ENCODE data around the gene NEGR1. TPM values are rescaled to one million over a fixed set of nuclear protein-coding genes. Genes with fewer than 3 reads are reported as not detected.

The NEGR1 gene
- total and polyA plus RNA-seq, 9 of the 15 experiments (the other 6 are each of a cell fraction or from before 2014, with no cell fraction given), result not detected

DNA sequence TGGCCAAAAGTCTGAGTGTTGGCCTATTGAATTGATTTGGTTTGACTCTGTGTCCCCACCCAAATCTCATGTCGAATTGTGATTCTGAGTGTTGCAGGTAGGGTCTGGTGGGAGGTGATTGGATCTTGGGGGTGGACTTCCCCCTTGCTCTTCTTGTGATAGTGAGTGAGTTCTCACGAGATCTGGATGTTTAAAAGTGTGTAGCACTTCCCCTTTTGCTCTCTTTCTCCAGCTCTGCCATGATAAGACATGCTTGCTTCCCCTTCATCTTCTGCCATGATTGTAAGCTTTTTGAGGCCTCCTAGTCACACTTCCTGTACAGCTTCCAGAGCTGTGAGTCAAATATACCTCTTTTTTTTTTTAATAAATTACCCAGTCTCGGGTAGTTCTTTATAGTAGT, 904.5 kb downstream of the NEGR1 start:
- WGBS (ENCODE audit: insufficient coverage, low coverage, missing lambda C conversion rate), result 0% methylated on average over 3 of the region's 3 CpGs
- no peaks in the 10 kb centered on the region for H3K36me3 ChIP-seq (ENCODE audit: control insufficient read depth, insufficient read depth, low read length)
- no peak overlapping the region for H3K4me2 ChIP-seq (ENCODE audit: insufficient read depth, low read length)
- H3K4me1 ChIP-seq (replicated peaks in 1 of 2; ENCODE audit: control insufficient read depth in 2 of 2, insufficient read depth in 2 of 2, low read length in 2 of 2), result no peaks in the 10 kb centered on the region
- no peaks in the 10 kb centered on the region for H3K27me3 ChIP-seq (ENCODE audit: control insufficient read depth in 2 of 2, insufficient read depth in 2 of 2, low read length in 2 of 2)
- POLR2A ChIA-PET, result no interaction called here
- H3K9me3 ChIP-seq (replicated peaks; ENCODE audit: control insufficient read depth, insufficient read depth, low read depth, low read length), result no peaks in the 10 kb centered on the region; the same call in 1 of the 2 replicates
- H3K79me2 ChIP-seq (ENCODE audit: control insufficient read depth, insufficient read depth, low read length), result no peaks in the 10 kb centered on the region
- intact Hi-C loops (cut with micrococcal nuclease) (no loop called here), in situ Hi-C loops (cut with MboI) (no loop called here)
- no peak for TF ChIP-seq NFRKB (IDR thresholded peaks at IDR 0.05; ENCODE audit: low read depth)
- TF ChIP-seq SPI1 (IDR thresholded peaks at IDR 0.05; ENCODE audit: borderline replicate concordance, low read depth, low read length), result 0 out of 2 replicates have a peak, but pooled peaks have one; percentile 29
- no TSS peak for BruUV-seq (replicated peaks)
- H3K9ac ChIP-seq (ENCODE audit: insufficient read depth in 1 of 2, low read depth in 2 of 2, low read length in 2 of 2), result no peak overlapping the region
- no peak for FAIRE-seq
- no peak overlapping the region for H3K4me3 ChIP-seq
- ATAC-seq, result no peak
- no peak overlapping the region for H2AFZ ChIP-seq (ENCODE audit: low read depth, low read length)
- H4K20me1 ChIP-seq (replicated peaks; ENCODE audit: control insufficient read depth, insufficient read depth, low read length), result no peaks in the 10 kb centered on the region
- DNase-seq (ENCODE audit: extremely low read depth in 1 of 4, low spot score in 3 of 4), result no peak
- CTCF ChIA-PET (ENCODE audit: low intra/inter-chr PET ratio), result no interaction called here
- H3K9me1 ChIP-seq (ENCODE audit: control insufficient read depth, insufficient read depth, low read length), result no peaks in the 10 kb centered on the region
- H3K27ac ChIP-seq (ENCODE audit: extremely low read depth, low read depth, low read length), result no peak overlapping the region

DNA sequence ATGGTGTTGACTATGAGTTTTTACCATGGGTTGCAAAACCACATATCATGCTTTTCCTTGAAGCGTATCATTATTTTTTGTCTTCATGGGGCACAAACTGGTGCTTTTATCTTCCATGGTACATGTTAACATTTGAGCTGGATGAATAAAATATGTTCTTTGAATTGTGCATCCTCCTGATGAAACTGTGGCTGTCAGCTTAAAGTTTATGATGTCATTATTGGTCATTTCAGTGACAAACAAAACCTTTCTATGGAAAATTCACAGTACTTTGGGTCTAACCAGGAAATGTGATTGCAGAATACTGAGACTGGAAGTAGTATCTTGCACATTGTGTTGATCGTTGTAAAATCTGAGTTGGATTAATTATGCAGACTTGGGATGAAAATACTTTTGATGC, 909.8 kb downstream of the NEGR1 start:
- intact Hi-C loops (cut with micrococcal nuclease), result no loop called here
- CTCF ChIA-PET (ENCODE audit: low intra/inter-chr PET ratio), result no interaction called here
- no peaks in the 10 kb centered on the region for H3K4me1 ChIP-seq (replicated peaks in 1 of 2; ENCODE audit: control insufficient read depth in 2 of 2, insufficient read depth in 2 of 2, low read length in 2 of 2)

More for the DNA sequence above, 909.8 kb downstream of the NEGR1 start:
- in situ Hi-C loops (cut with MboI), result no loop called here
- Histone ChIP-seq H2AFZ (ENCODE audit: low read depth, low read length) (no peak overlapping the region), H3K27ac (ENCODE audit: extremely low read depth, low read depth, low read length) (no peak overlapping the region), H3K36me3 (ENCODE audit: control insufficient read depth, insufficient read depth, low read length) (no peaks in the 10 kb centered on the region), H3K9me3 (replicated peaks; ENCODE audit: control insufficient read depth, insufficient read depth, low read depth, low read length) (no peaks in the 10 kb centered on the region), H4K20me1 (replicated peaks; ENCODE audit: control insufficient read depth, insufficient read depth, low read length) (no peaks in the 10 kb centered on the region), H3K27me3 (ENCODE audit: control insufficient read depth in 2 of 2, insufficient read depth in 2 of 2, low read length in 2 of 2) (no peaks in the 10 kb centered on the region), H3K4me3 (no peak overlapping the region), H3K4me2 (ENCODE audit: insufficient read depth, low read length) (no peak overlapping the region), H3K9ac (ENCODE audit: insufficient read depth in 1 of 2, low read depth in 2 of 2, low read length in 2 of 2) (no peak overlapping the region), H3K9me1 (ENCODE audit: control insufficient read depth, insufficient read depth, low read length) (no peaks in the 10 kb centered on the region), H3K79me2 (ENCODE audit: control insufficient read depth, insufficient read depth, low read length) (no peaks in the 10 kb centered on the region)
- 7% methylated on average over 2 of the region's 2 CpGs for WGBS (ENCODE audit: insufficient coverage, low coverage, missing lambda C conversion rate)
- POLR2A ChIA-PET, result no interaction called here
- FAIRE-seq (no peak), ATAC-seq (no peak), DNase-seq (ENCODE audit: extremely low read depth in 1 of 4, low spot score in 3 of 4) (no peak)
- TF ChIP-seq, protein P1, sequence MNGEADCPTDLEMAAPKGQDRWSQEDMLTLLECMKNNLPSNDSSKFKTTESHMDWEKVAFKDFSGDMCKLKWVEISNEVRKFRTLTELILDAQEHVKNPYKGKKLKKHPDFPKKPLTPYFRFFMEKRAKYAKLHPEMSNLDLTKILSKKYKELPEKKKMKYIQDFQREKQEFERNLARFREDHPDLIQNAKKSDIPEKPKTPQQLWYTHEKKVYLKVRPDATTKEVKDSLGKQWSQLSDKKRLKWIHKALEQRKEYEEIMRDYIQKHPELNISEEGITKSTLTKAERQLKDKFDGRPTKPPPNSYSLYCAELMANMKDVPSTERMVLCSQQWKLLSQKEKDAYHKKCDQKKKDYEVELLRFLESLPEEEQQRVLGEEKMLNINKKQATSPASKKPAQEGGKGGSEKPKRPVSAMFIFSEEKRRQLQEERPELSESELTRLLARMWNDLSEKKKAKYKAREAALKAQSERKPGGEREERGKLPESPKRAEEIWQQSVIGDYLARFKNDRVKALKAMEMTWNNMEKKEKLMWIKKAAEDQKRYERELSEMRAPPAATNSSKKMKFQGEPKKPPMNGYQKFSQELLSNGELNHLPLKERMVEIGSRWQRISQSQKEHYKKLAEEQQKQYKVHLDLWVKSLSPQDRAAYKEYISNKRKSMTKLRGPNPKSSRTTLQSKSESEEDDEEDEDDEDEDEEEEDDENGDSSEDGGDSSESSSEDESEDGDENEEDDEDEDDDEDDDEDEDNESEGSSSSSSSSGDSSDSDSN (IDR thresholded peaks at IDR 0.05; ENCODE audit: borderline replicate concordance in 1 of 2, low read depth in 2 of 2, low read length in 2 of 2), result no peak
- TF ChIP-seq DACH1 (IDR thresholded peaks at IDR 0.05; ENCODE audit: partially characterized antibody), result no peak
- BruUV-seq (replicated peaks), result no TSS peak
